IMR-90 (cell line): ENCODE data around the gene BRF1. TPM values are rescaled to one million over a fixed set of nuclear protein-coding genes. Genes with fewer than 3 reads are reported as not detected.

Source experiments
- ATAC-seq: fragments of 200-7000 bp; cut with Tn5 transposase; 2 replicates; pipeline ENCODE4 v1.9.1; 2020; ENCODE audit warnings: low read depth, mild to moderate bottlenecking, moderate library complexity
- BruUV-seq: library from RNA; stranded (reverse); fragments of 400-500 nt; replicated peaks from 2 replicates; lab custom pipeline; 2021; lab: Mats Ljungman, UMichigan
- CTCF ChIA-PET: fragments of 300-600 bp; formaldehyde crosslinking; extraction: SDS; loops from one replicate; lab custom pipeline; 2021; ENCODE audit warnings: antibody characterized with exemption; lab: Yijun Ruan, JAX
- POLR2A ChIA-PET: fragments of 300-600 bp; sonication (Branson Sonifier 250); formaldehyde crosslinking; loops from one replicate; lab custom pipeline; 2022; ENCODE audit warnings: antibody characterized with exemption; ENCODE audit not compliant: unreplicated experiment; lab: Charles Lee
- DNase-seq: peaks from one replicate; pipeline ENCODE4 v3.0.0; 2013
- H2AFZ ChIP-seq: replicated peaks from 2 replicates; pipeline ENCODE3; 2013; ENCODE audit warnings: low read length, mild to moderate bottlenecking; ENCODE audit not compliant: poor library complexity
- H2AK5ac ChIP-seq: 2 replicates; pipeline ENCODE4 v1.6.1; 2013; ENCODE audit warnings: low read depth, low read length, inconsistent platforms
- H2AK9ac ChIP-seq: replicated peaks from 2 replicates; pipeline ENCODE3; 2013; ENCODE audit warnings: mild to moderate bottlenecking, low read depth, low read length, moderate library complexity; ENCODE audit not compliant: poor library complexity
- H2BK120ac ChIP-seq: 2 replicates; pipeline ENCODE4 v1.6.1; 2013; ENCODE audit warnings: low read depth, low read length, inconsistent platforms
- H2BK15ac ChIP-seq: 3 replicates; pipeline ENCODE4 v1.6.1; 2013; ENCODE audit warnings: low read depth, low read length, inconsistent platforms
- H2BK20ac ChIP-seq: 2 replicates; pipeline ENCODE4 v1.6.1; 2013; ENCODE audit warnings: low read depth, mild to moderate bottlenecking, inconsistent platforms, low read length, moderate library complexity
- H2BK5ac ChIP-seq: 2 replicates; pipeline ENCODE4 v1.6.1; 2013; ENCODE audit warnings: mild to moderate bottlenecking, low read depth, low read length, inconsistent platforms; ENCODE audit not compliant: poor library complexity, severe bottlenecking
- H3K14ac ChIP-seq: replicated peaks from 2 replicates; pipeline ENCODE4 v1.6.1; 2013; ENCODE audit warnings: low read depth, low read length, inconsistent platforms
- H3K18ac ChIP-seq: 2 replicates; pipeline ENCODE4 v1.6.1; 2013; ENCODE audit warnings: low read depth, low read length, control low read depth
- H3K23ac ChIP-seq: 2 replicates; pipeline ENCODE4 v1.6.1; 2013; ENCODE audit warnings: low read depth, low read length, inconsistent platforms
- H3K27ac ChIP-seq: 2 replicates; pipeline ENCODE4 v1.5.1; 2013; ENCODE audit warnings: mild to moderate bottlenecking, control low read depth, low read length; ENCODE audit not compliant: insufficient read depth
- H3K27me3 ChIP-seq: 2 replicates; pipeline ENCODE4 v1.6.1; 2013; ENCODE audit warnings: low read length; ENCODE audit not compliant: control insufficient read depth, insufficient read depth
- H3K36me3 ChIP-seq: 2 replicates; pipeline ENCODE4 v1.6.1; 2013; ENCODE audit warnings: low read length, mixed read lengths; ENCODE audit not compliant: control insufficient read depth, insufficient read depth
- H3K4ac ChIP-seq: 2 replicates; pipeline ENCODE4 v1.6.1; 2013; ENCODE audit warnings: low read depth, low read length, inconsistent platforms
- H3K4me1 ChIP-seq: 2 replicates; pipeline ENCODE4 v1.6.1; 2013; ENCODE audit warnings: low read length, mixed read lengths; ENCODE audit not compliant: control insufficient read depth, insufficient read depth
- H3K4me2 ChIP-seq: 2 replicates; pipeline ENCODE4 v1.6.1; 2013; ENCODE audit warnings: low read depth, mild to moderate bottlenecking, control low read depth, low read length, moderate library complexity
- H3K4me3 ChIP-seq: 2 replicates; pipeline ENCODE4 v1.5.1; 2013; ENCODE audit warnings: low read depth, mild to moderate bottlenecking, control low read depth, low read length, moderate library complexity; ENCODE audit not compliant: insufficient read depth
- H3K56ac ChIP-seq: 2 replicates; pipeline ENCODE4 v1.6.1; 2013; ENCODE audit warnings: low read length, inconsistent platforms; ENCODE audit not compliant: insufficient read depth; ENCODE audit errors: extremely low read depth
- H3K79me1 ChIP-seq, 2 experiments: 2 replicates each; pipeline ENCODE4 v1.6.1; 2013; ENCODE audit warnings: low read length in 2 of 2, inconsistent platforms in 1 of 2, low read depth in 1 of 2
- H3K9ac ChIP-seq: 2 replicates; pipeline ENCODE4 v1.6.1; 2013; ENCODE audit warnings: low read depth, low read length, control low read depth
- H3K9me1 ChIP-seq: 2 replicates; pipeline ENCODE4 v1.6.1; 2013; ENCODE audit warnings: low read length, inconsistent platforms; ENCODE audit not compliant: insufficient read depth
- H3K9me3 ChIP-seq: 2 replicates; pipeline ENCODE4 v1.6.1; 2013; ENCODE audit warnings: low read length; ENCODE audit not compliant: control insufficient read depth, insufficient read depth
- H4K20me1 ChIP-seq: 2 replicates; pipeline ENCODE4 v1.6.1; 2013; ENCODE audit warnings: low read length, inconsistent platforms; ENCODE audit not compliant: insufficient read depth
- H4K5ac ChIP-seq: 2 replicates; pipeline ENCODE4 v1.6.1; 2013; ENCODE audit warnings: mild to moderate bottlenecking, low read depth, low read length, control low read depth
- H4K8ac ChIP-seq, 2 experiments: 2 replicates each; pipeline ENCODE4 v1.6.1; 2013; ENCODE audit warnings: low read depth in 2 of 2, low read length in 2 of 2, control low read depth in 1 of 2, inconsistent platforms in 1 of 2
- H4K91ac ChIP-seq: 2 replicates; pipeline ENCODE4 v1.6.1; 2013; ENCODE audit warnings: low read depth, low read length, inconsistent platforms; ENCODE audit not compliant: insufficient read depth
- BHLHE40 ChIP-seq: fragments of 150-350 bp; IDR thresholded peaks from 2 replicates; pipeline ENCODE4 v1.6.1; 2016; ENCODE audit warnings: mild to moderate bottlenecking, low read depth, low read length
- CEBPB ChIP-seq: IDR thresholded peaks from 2 replicates; pipeline ENCODE4 v1.6.1; 2012; ENCODE audit warnings: low read depth, low read length, improper control_type of control experiment
- CHD1 ChIP-seq: IDR thresholded peaks from 2 replicates; pipeline ENCODE4 v1.6.1; 2012; ENCODE audit warnings: low read depth, low read length, improper control_type of control experiment
- ELK1 ChIP-seq: fragments of 150-350 bp; IDR thresholded peaks from 2 replicates; pipeline ENCODE4 v1.6.1; 2016; ENCODE audit warnings: low read depth, mild to moderate bottlenecking, low read length, moderate library complexity, borderline replicate concordance
- FOS ChIP-seq: fragments of 150-350 bp; IDR thresholded peaks from 2 replicates; pipeline ENCODE4 v1.6.1; 2016; ENCODE audit warnings: low read depth, low read length
- MAFK ChIP-seq: IDR thresholded peaks from 2 replicates; pipeline ENCODE4 v1.6.1; 2012; ENCODE audit warnings: low read depth, low read length, improper control_type of control experiment
- MAZ ChIP-seq: IDR thresholded peaks from 2 replicates; pipeline ENCODE4 v1.6.1; 2012; ENCODE audit warnings: low read depth, mild to moderate bottlenecking, low read length, improper control_type of control experiment, moderate library complexity, borderline replicate concordance
- MXI1 ChIP-seq: IDR thresholded peaks from 2 replicates; pipeline ENCODE4 v1.6.1; 2012; ENCODE audit warnings: low read depth, mild to moderate bottlenecking, low read length, moderate library complexity, borderline replicate concordance
- NFE2L2 ChIP-seq: fragments of 150-350 bp; IDR thresholded peaks from 2 replicates; pipeline ENCODE4 v1.6.1; 2016; ENCODE audit warnings: low read depth, mild to moderate bottlenecking, low read length
- POLR2A ChIP-seq: IDR thresholded peaks from 2 replicates; pipeline ENCODE4 v1.6.1; 2012; ENCODE audit warnings: mild to moderate bottlenecking, low read depth, low read length
- RAD21 ChIP-seq: IDR thresholded peaks from 2 replicates; pipeline ENCODE4 v1.6.1; 2012; ENCODE audit warnings: low read length, improper control_type of control experiment
- RCOR1 ChIP-seq: IDR thresholded peaks from 2 replicates; pipeline ENCODE4 v1.6.1; 2012; ENCODE audit warnings: mild to moderate bottlenecking, low read length, improper control_type of control experiment; ENCODE audit not compliant: insufficient replicate concordance
- RFX5 ChIP-seq: IDR thresholded peaks from 2 replicates; pipeline ENCODE4 v1.8.0; 2012; ENCODE audit warnings: low read depth, mild to moderate bottlenecking, low read length, moderate library complexity
- SMC3 ChIP-seq: fragments of 150-350 bp; IDR thresholded peaks from 2 replicates; pipeline ENCODE4 v1.6.1; 2016; ENCODE audit warnings: low read depth, mild to moderate bottlenecking, antibody characterized with exemption, low read length, moderate library complexity
- USF2 ChIP-seq: fragments of 150-350 bp; IDR thresholded peaks from 2 replicates; pipeline ENCODE4 v1.6.1; 2017; ENCODE audit warnings: mild to moderate bottlenecking, antibody characterized with exemption, low read length, low read depth
- whole genome bisulfite sequencing, 2 experiments: methylation state at CpG; one replicate each; pipeline versions ENCODE4 v1.1.5 to v1.1.7; 2013; ENCODE audit warnings: missing lambda C conversion rate in 2 of 2; ENCODE audit not compliant: insufficient read length in 1 of 2; ENCODE audit errors: extremely low coverage in 2 of 2; 5-methylcytosine and 5-hydroxymethylcytosine counted together
- dilution Hi-C: fragments of 300-500 bp; cut with HindIII; formaldehyde crosslinking; loops from one replicate; pipeline ENCODE4 v1.14.3; 2018; ENCODE audit warnings: low sequenced_read_pairs; ENCODE audit not compliant: unreplicated experiment
- in situ Hi-C: fragments of 300-500 bp; cut with MboI; formaldehyde crosslinking; loops from 3 replicates; pipeline ENCODE4 v1.14.3; 2019; ENCODE audit warnings: low sequenced_read_pairs, inconsistent platforms, mixed read lengths
- intact Hi-C: fragments of 100-400 bp; cut with micrococcal nuclease; formaldehyde crosslinking; loops from 2 replicates; pipeline ENCODE4 v1.10.0; 2022
- polyA plus RNA-seq, 3 experiments: library from polyadenylated mRNA; depleted of rRNA; stranded (reverse); fragments of >200 nt; gene quantifications; 2 replicates each; pipeline ENCODE4 v1.2.3, GENCODE V29; 2012; ENCODE audit warnings: low replicate concordance in 1 of 3
- total RNA-seq: library from RNA; depleted of rRNA; stranded (reverse); fragments of >200 nt; gene quantifications from 2 replicates; pipeline ENCODE4 v1.2.3, GENCODE V29; 2012
- TF ChIP-seq, protein P1 (sequence below): conservative IDR thresholded peaks from 2 replicates; pipeline ENCODE4 v1.5.1; 2012; ENCODE audit warnings: mild to moderate bottlenecking, low read depth, low read length, improper control_type of control experiment

Gene BRF1
- total and polyA plus RNA-seq, 2 of the 4 experiments (the other 2 are of a cell fraction) = 12.4 to 16.7 TPM

DNA sequence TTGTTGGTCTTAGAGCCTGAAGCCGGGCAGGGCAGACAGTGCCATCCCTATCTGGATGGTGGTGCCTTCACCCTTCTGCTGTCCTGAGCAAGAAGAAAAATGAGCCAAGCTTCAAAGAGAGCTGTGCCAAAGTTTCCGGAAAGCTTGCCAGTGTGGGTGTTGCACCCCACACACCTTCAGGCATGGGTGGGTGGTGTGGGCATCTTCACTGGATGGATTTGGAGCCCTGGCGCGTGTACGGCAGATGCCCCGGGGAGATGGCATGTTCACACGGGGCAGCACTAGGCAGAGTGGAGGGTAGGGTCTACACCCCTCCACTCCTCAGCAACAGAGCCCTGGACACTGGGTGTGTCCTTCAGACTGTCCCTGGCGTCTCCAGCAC lies 46.8 kb upstream of the BRF1 start:
- Histone ChIP-seq H3K56ac (no peak overlapping the region), H3K9me3 (no peaks in the 10 kb centered on the region), H3K79me1 (peaks cover 10 to 33% of the 10 kb centered on the region in 2 experiments), H3K9me1 (no peaks in the 10 kb centered on the region; the same call in 1 of the 2 replicates), H2AK9ac (no peak overlapping the region), H3K4me3 (no peak overlapping the region), H3K9ac (no peak overlapping the region), H4K8ac (no peak overlapping the region), H4K91ac (no peak overlapping the region), H3K27me3 (no peaks in the 10 kb centered on the region), H3K4me1 (peaks cover 8% of the 10 kb centered on the region), H2BK120ac (no peak overlapping the region), H3K23ac (no peak overlapping the region), H3K27ac (no peak overlapping the region), H4K20me1 (peaks cover 24% of the 10 kb centered on the region), H4K5ac (no peak overlapping the region), H3K4ac (no peak overlapping the region), H3K4me2 (no peak overlapping the region), H2BK5ac (no peak overlapping the region), H2AK5ac (no peak overlapping the region), H2BK15ac (no peak overlapping the region), H2BK20ac (no peak overlapping the region), H2AFZ (no peak overlapping the region), H3K18ac (no peak overlapping the region), H3K36me3 (no peaks in the 10 kb centered on the region; the same call in 1 of the 2 replicates), H3K14ac (no peak overlapping the region)
- ChIA-PET POLR2A (no interaction called here), CTCF (no interaction called here)
- TF ChIP-seq MAZ (no peak), MAFK (no peak), RCOR1 (no peak), BHLHE40 (no peak), NFE2L2 (no peak), POLR2A (no peak), USF2 (no peak), FOS (no peak), SMC3 (no peak), MXI1 (no peak), RFX5 (no peak), CHD1 (no peak), ELK1 (no peak), CEBPB (no peak), RAD21 (no peak)
- TF ChIP-seq, protein P1, sequence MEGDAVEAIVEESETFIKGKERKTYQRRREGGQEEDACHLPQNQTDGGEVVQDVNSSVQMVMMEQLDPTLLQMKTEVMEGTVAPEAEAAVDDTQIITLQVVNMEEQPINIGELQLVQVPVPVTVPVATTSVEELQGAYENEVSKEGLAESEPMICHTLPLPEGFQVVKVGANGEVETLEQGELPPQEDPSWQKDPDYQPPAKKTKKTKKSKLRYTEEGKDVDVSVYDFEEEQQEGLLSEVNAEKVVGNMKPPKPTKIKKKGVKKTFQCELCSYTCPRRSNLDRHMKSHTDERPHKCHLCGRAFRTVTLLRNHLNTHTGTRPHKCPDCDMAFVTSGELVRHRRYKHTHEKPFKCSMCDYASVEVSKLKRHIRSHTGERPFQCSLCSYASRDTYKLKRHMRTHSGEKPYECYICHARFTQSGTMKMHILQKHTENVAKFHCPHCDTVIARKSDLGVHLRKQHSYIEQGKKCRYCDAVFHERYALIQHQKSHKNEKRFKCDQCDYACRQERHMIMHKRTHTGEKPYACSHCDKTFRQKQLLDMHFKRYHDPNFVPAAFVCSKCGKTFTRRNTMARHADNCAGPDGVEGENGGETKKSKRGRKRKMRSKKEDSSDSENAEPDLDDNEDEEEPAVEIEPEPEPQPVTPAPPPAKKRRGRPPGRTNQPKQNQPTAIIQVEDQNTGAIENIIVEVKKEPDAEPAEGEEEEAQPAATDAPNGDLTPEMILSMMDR = no peak
- in situ Hi-C loops (no loop called here), dilution Hi-C loops (no loop called here), intact Hi-C loops (no loop called here)
- BruUV-seq = no TSS peak
- ATAC-seq (no peak), DNase-seq (no peak)
- 100% methylated on average over 1 of the region's 8 CpGs; no CpG with 5 or more reads in 1 of the 2 experiments for WGBS, 2 experiments
